WTC11 (cell line): ENCODE data around the gene CHST11. TPM values are rescaled to one million over a fixed set of nuclear protein-coding genes. Genes with fewer than 3 reads are reported as not detected.

Source experiments
- ATAC-seq: fragments of 200-7000 bp; cut with Tn5 transposase; 2 replicates; pipeline ENCODE4 v1.10.0; 2021; ENCODE audit warnings: mild to moderate bottlenecking, moderate library complexity
- CTCF ChIA-PET: fragments of 300-600 bp; sonication (Branson Sonifier 250); formaldehyde crosslinking; loops from one replicate; lab custom pipeline; 2021; ENCODE audit warnings: antibody characterized with exemption; lab: Charles Lee
- POLR2A ChIA-PET: fragments of 350-600 bp; sonication (Branson Sonifier 250); formaldehyde crosslinking; loops from one replicate; lab custom pipeline; 2021; ENCODE audit warnings: antibody characterized with exemption; lab: Charles Lee
- DNase-seq: peaks from one replicate; pipeline ENCODE4 v3.0.0; 2021; ENCODE audit warnings: low spot score
- H3K27ac Mint-ChIP-seq: 2 replicates; pipeline ENCODE4 v1.8.0; 2021; ENCODE audit warnings: mixed read lengths
- H3K27me3 Mint-ChIP-seq: 2 replicates; pipeline ENCODE4 v1.8.0; 2021; ENCODE audit warnings: low read depth, mild to moderate bottlenecking, moderate library complexity, mixed read lengths
- H3K36me3 Mint-ChIP-seq: 2 replicates; pipeline ENCODE4 v1.8.0; 2021; ENCODE audit warnings: mixed read lengths
- H3K4me1 Mint-ChIP-seq: 2 replicates; pipeline ENCODE4 v1.8.0; 2022; ENCODE audit warnings: mixed read lengths
- H3K4me3 Mint-ChIP-seq: 2 replicates; pipeline ENCODE4 v1.8.0; 2021; ENCODE audit warnings: mild to moderate bottlenecking, moderate library complexity, mixed read lengths
- H3K9me3 Mint-ChIP-seq: 2 replicates; pipeline ENCODE4 v1.8.0; 2021; ENCODE audit warnings: mixed read lengths
- CBFB ChIP-seq: sonication (generic); formaldehyde crosslinking; IDR thresholded peaks from 2 replicates; pipeline ENCODE4 v1.8.1; 2022; ENCODE audit warnings: mild to moderate bottlenecking, low read depth, missing genetic modification reagents
- CREM ChIP-seq: sonication (generic); formaldehyde crosslinking; IDR thresholded peaks from 2 replicates; pipeline ENCODE4 v1.8.1; 2022; ENCODE audit warnings: mild to moderate bottlenecking, missing genetic modification reagents, moderate library complexity
- ELF4 ChIP-seq: sonication (generic); formaldehyde crosslinking; IDR thresholded peaks from 2 replicates; pipeline ENCODE4 v1.8.1; 2022; ENCODE audit warnings: low read depth, mild to moderate bottlenecking, moderate library complexity, missing genetic modification reagents
- GABPB1 ChIP-seq: sonication (generic); formaldehyde crosslinking; IDR thresholded peaks from 2 replicates; pipeline ENCODE4 v1.8.1; 2023; ENCODE audit warnings: mild to moderate bottlenecking, missing genetic modification reagents
- MXD4 ChIP-seq: fragments of 250-450 bp; sonication (Bioruptor Pico); IDR thresholded peaks from 2 replicates; pipeline ENCODE4 v1.8.0; 2021; ENCODE audit warnings: mild to moderate bottlenecking, moderate library complexity, borderline replicate concordance
- MYBL2 ChIP-seq: sonication (generic); formaldehyde crosslinking; IDR thresholded peaks from 2 replicates; pipeline ENCODE4 v1.8.1; 2023; ENCODE audit warnings: mild to moderate bottlenecking, moderate library complexity, missing genetic modification reagents
- NFE2L1 ChIP-seq: sonication (generic); formaldehyde crosslinking; IDR thresholded peaks from 2 replicates; pipeline ENCODE4 v1.8.1; 2023; ENCODE audit warnings: missing genetic modification reagents
- RORB ChIP-seq: fragments of 250-450 bp; sonication (Bioruptor Pico); IDR thresholded peaks from 2 replicates; pipeline ENCODE4 v1.9.0; 2021; ENCODE audit warnings: mild to moderate bottlenecking
- SOX15 ChIP-seq: fragments of 250-450 bp; sonication (Bioruptor Pico); IDR thresholded peaks from 2 replicates; pipeline ENCODE4 v1.9.0; 2021; ENCODE audit warnings: mild to moderate bottlenecking
- SP1 ChIP-seq: sonication (generic); formaldehyde crosslinking; conservative IDR thresholded peaks from 2 replicates; pipeline ENCODE4 v1.8.1; 2022; ENCODE audit warnings: missing genetic modification reagents
- TP53 ChIP-seq: sonication (generic); formaldehyde crosslinking; IDR thresholded peaks from 2 replicates; pipeline ENCODE4 v1.8.1; 2023; ENCODE audit warnings: mild to moderate bottlenecking, missing genetic modification reagents
- ZNF232 ChIP-seq: sonication (generic); formaldehyde crosslinking; IDR thresholded peaks from 2 replicates; pipeline ENCODE4 v1.8.0; 2022; ENCODE audit warnings: mild to moderate bottlenecking, missing genetic modification reagents
- ZNF317 ChIP-seq: sonication (generic); formaldehyde crosslinking; IDR thresholded peaks from 2 replicates; pipeline ENCODE4 v1.8.1; 2023; ENCODE audit warnings: low read depth, mild to moderate bottlenecking, moderate library complexity, missing genetic modification reagents, borderline replicate concordance
- ZNF423 ChIP-seq: fragments of 250-450 bp; sonication (Bioruptor Pico); IDR thresholded peaks from 2 replicates; pipeline ENCODE4 v2.1.2; 2022; ENCODE audit warnings: mild to moderate bottlenecking, moderate library complexity
- total RNA-seq: library from RNA; stranded (reverse); gene quantifications from 3 replicates; pipeline ENCODE4 v1.2.3, GENCODE V29; 2021
- TF ChIP-seq, protein P1 (sequence below): sonication (generic); formaldehyde crosslinking; IDR thresholded peaks from 2 replicates; pipeline ENCODE4 v1.8.0; 2022; ENCODE audit warnings: mild to moderate bottlenecking, missing genetic modification reagents
- TF ChIP-seq, protein P2 (sequence below): sonication (generic); formaldehyde crosslinking; IDR thresholded peaks from 2 replicates; pipeline ENCODE4 v1.8.1; 2022; ENCODE audit warnings: mild to moderate bottlenecking, moderate library complexity, missing genetic modification reagents
- TF ChIP-seq, protein P3 (sequence below): fragments of 250-450 bp; sonication (Bioruptor Pico); IDR thresholded peaks from 2 replicates; pipeline ENCODE4 v1.9.0; 2021; ENCODE audit warnings: mild to moderate bottlenecking
- TF ChIP-seq, protein P4 (sequence below): sonication (generic); formaldehyde crosslinking; IDR thresholded peaks from 2 replicates; pipeline ENCODE4 v1.8.1; 2022; ENCODE audit warnings: mild to moderate bottlenecking, missing genetic modification reagents, moderate library complexity, borderline replicate concordance
- TF ChIP-seq, protein P5 (sequence below): fragments of 250-450 bp; sonication (Bioruptor Pico); IDR thresholded peaks from 2 replicates; pipeline ENCODE4 v1.8.0; 2021; ENCODE audit warnings: mild to moderate bottlenecking
- TF ChIP-seq, protein P6 (sequence below): sonication (generic); formaldehyde crosslinking; IDR thresholded peaks from 2 replicates; pipeline ENCODE4 v1.8.1; 2023; ENCODE audit warnings: mild to moderate bottlenecking, moderate library complexity, missing genetic modification reagents

The CHST11 gene
- total RNA-seq, 1 experiment from 2014 or later: 24.2 TPM

DNA sequence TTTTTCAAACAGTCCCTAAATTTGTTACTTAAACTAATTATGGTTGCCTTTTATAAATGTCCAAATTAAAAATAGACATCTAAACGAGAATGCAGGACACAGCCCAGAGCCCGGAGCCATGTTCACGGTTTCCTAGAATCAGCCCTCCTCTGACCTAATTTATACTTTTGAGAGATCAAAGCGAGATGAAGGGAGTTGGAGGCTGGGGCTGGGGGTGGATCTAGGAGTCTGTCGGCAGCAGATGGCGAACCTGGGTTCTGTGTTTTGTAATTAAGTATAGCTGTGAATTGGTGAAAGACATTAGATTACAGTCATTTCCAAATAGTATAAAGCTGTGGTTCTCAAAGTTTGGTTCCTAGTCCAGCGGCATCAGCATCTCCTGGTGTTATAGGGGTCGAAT lies 291.2 kb downstream of the CHST11 start:
- H3K27ac Mint-ChIP-seq: no peak overlapping the region
- H3K36me3 Mint-ChIP-seq: no peaks in the 10 kb centered on the region
- ATAC-seq (no peak), DNase-seq (no peak)
- H3K4me1 Mint-ChIP-seq: peaks cover 61% of the 10 kb centered on the region
- H3K27me3 Mint-ChIP-seq: no peaks in the 10 kb centered on the region
- no peak overlapping the region for H3K4me3 Mint-ChIP-seq
- no peak for TF ChIP-seq RORB
- no peak for TF ChIP-seq ZNF232 (CRISPR knock-in tag)
- no peak for TF ChIP-seq TP53 (CRISPR knock-in tag)
- TF ChIP-seq ZNF317 (CRISPR knock-in tag): no peak
- TF ChIP-seq SOX15 (CRISPR knock-in tag): no peak
- CTCF ChIA-PET: interaction anchor here (0.7 to 3.0 kb wide), 4 partner anchors 14 to 366 kb away, joined by 3 to 11 read pairs (median 6); no protein-coding TSS in a partner anchor
- POLR2A ChIA-PET: no interaction called here
- no peaks in the 10 kb centered on the region for H3K9me3 Mint-ChIP-seq

DNA sequence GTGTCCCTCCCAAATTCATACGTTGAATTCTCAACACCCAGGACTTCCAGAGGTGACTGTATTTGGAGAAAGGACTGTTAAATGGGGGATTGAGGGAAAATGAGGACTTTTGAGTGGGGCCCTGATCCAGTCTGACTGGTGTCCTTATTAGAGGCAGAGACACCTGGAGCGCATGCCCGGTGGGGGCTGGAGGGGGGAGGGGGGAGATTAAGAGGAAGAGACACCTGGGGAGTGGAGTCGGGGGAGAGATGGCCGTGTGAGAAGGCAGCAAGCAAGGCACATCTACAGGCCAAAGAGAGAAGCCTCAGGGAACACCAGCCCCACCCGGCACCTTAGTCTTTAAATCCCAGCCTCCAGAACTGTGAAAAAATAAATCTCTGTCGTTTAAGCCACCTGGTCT lies 291.6 kb downstream of the CHST11 start:
- H3K36me3 Mint-ChIP-seq: no peaks in the 10 kb centered on the region
- no peaks in the 10 kb centered on the region for H3K27me3 Mint-ChIP-seq
- no peak for TF ChIP-seq ELF4
- TF ChIP-seq, protein P1, sequence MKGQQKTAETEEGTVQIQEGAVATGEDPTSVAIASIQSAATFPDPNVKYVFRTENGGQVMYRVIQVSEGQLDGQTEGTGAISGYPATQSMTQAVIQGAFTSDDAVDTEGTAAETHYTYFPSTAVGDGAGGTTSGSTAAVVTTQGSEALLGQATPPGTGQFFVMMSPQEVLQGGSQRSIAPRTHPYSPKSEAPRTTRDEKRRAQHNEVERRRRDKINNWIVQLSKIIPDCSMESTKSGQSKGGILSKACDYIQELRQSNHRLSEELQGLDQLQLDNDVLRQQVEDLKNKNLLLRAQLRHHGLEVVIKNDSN (CRISPR knock-in tag): no peak
- TF ChIP-seq, protein P2, sequence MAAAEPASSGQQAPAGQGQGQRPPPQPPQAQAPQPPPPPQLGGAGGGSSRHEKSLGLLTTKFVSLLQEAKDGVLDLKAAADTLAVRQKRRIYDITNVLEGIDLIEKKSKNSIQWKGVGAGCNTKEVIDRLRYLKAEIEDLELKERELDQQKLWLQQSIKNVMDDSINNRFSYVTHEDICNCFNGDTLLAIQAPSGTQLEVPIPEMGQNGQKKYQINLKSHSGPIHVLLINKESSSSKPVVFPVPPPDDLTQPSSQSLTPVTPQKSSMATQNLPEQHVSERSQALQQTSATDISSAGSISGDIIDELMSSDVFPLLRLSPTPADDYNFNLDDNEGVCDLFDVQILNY (CRISPR knock-in tag): no peak
- TF ChIP-seq NFE2L1 (CRISPR knock-in tag): no peak
- TF ChIP-seq, protein P3, sequence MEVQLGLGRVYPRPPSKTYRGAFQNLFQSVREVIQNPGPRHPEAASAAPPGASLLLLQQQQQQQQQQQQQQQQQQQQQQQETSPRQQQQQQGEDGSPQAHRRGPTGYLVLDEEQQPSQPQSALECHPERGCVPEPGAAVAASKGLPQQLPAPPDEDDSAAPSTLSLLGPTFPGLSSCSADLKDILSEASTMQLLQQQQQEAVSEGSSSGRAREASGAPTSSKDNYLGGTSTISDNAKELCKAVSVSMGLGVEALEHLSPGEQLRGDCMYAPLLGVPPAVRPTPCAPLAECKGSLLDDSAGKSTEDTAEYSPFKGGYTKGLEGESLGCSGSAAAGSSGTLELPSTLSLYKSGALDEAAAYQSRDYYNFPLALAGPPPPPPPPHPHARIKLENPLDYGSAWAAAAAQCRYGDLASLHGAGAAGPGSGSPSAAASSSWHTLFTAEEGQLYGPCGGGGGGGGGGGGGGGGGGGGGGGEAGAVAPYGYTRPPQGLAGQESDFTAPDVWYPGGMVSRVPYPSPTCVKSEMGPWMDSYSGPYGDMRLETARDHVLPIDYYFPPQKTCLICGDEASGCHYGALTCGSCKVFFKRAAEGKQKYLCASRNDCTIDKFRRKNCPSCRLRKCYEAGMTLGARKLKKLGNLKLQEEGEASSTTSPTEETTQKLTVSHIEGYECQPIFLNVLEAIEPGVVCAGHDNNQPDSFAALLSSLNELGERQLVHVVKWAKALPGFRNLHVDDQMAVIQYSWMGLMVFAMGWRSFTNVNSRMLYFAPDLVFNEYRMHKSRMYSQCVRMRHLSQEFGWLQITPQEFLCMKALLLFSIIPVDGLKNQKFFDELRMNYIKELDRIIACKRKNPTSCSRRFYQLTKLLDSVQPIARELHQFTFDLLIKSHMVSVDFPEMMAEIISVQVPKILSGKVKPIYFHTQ: no peak
- TF ChIP-seq, protein P4, sequence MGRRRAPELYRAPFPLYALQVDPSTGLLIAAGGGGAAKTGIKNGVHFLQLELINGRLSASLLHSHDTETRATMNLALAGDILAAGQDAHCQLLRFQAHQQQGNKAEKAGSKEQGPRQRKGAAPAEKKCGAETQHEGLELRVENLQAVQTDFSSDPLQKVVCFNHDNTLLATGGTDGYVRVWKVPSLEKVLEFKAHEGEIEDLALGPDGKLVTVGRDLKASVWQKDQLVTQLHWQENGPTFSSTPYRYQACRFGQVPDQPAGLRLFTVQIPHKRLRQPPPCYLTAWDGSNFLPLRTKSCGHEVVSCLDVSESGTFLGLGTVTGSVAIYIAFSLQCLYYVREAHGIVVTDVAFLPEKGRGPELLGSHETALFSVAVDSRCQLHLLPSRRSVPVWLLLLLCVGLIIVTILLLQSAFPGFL: no peak
- no peak for TF ChIP-seq MYBL2 (CRISPR knock-in tag)
- TF ChIP-seq, protein P5, sequence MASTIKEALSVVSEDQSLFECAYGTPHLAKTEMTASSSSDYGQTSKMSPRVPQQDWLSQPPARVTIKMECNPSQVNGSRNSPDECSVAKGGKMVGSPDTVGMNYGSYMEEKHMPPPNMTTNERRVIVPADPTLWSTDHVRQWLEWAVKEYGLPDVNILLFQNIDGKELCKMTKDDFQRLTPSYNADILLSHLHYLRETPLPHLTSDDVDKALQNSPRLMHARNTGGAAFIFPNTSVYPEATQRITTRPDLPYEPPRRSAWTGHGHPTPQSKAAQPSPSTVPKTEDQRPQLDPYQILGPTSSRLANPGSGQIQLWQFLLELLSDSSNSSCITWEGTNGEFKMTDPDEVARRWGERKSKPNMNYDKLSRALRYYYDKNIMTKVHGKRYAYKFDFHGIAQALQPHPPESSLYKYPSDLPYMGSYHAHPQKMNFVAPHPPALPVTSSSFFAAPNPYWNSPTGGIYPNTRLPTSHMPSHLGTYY (CRISPR knock-in tag): no peak
- TF ChIP-seq SP1 (CRISPR knock-in tag): no peak
- no peak for TF ChIP-seq GABPB1 (CRISPR knock-in tag)
- no peak for TF ChIP-seq CREM (CRISPR knock-in tag)
- TF ChIP-seq MXD4 (CRISPR knock-in tag): no peak
- no peak for TF ChIP-seq ZNF423 (CRISPR knock-in tag)
- TF ChIP-seq, protein P6, sequence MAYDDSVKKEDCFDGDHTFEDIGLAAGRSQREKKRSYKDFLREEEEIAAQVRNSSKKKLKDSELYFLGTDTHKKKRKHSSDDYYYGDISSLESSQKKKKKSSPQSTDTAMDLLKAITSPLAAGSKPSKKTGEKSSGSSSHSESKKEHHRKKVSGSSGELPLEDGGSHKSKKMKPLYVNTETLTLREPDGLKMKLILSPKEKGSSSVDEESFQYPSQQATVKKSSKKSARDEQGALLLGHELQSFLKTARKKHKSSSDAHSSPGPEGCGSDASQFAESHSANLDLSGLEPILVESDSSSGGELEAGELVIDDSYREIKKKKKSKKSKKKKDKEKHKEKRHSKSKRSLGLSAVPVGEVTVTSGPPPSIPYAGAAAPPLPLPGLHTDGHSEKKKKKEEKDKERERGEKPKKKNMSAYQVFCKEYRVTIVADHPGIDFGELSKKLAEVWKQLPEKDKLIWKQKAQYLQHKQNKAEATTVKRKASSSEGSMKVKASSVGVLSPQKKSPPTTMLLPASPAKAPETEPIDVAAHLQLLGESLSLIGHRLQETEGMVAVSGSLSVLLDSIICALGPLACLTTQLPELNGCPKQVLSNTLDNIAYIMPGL (CRISPR knock-in tag): no peak
- no peak for TF ChIP-seq CBFB
- TF ChIP-seq, all 79 proteins: peak for 0
- no peaks in the 10 kb centered on the region for H3K9me3 Mint-ChIP-seq
- no peak; the same call in 1 of the 2 replicates for ATAC-seq
- H3K27ac Mint-ChIP-seq: no peak overlapping the region
- ChIA-PET POLR2A (no interaction called here), CTCF (interaction anchor here (0.7 to 3.0 kb wide), 3 partner anchors 14 to 367 kb away, joined by 3 to 11 read pairs (median 4); no protein-coding TSS in a partner anchor)
- H3K4me3 Mint-ChIP-seq: no peak overlapping the region
- no peak for DNase-seq
- H3K4me1 Mint-ChIP-seq: peaks cover 59% of the 10 kb centered on the region
